ENCODE results near the gene LRMDA. TPM values are rescaled to one million over a fixed set of nuclear protein-coding genes. Genes with fewer than 3 reads are reported as not detected.

LRMDA gene
- total RNA-seq, 1 donor from 2014 or later = 7.3 TPM

GRCh38 chr10:75976681-75977080 is 545.3 kb downstream of the LRMDA start:
- no peak overlapping the region for H3K9ac ChIP-seq (ENCODE audit: low read depth in 1 of 3, low read length in 3 of 3)
- H3K9me3 ChIP-seq (ENCODE audit: control insufficient read depth in 3 of 3, low read length in 3 of 3) = no peaks in the 10 kb centered on the region
- H3K4me1 ChIP-seq (ENCODE audit: control insufficient read depth in 3 of 3, insufficient read depth in 3 of 3, low read length in 3 of 3) = no peaks in the 10 kb centered on the region

GRCh38 chr10:75977139-75977538 is 545.7 kb downstream of the LRMDA start:
- Histone ChIP-seq H3K9ac (ENCODE audit: low read depth in 1 of 3, low read length in 3 of 3) (no peak overlapping the region), H3K4me3 (ENCODE audit: low read length in 3 of 3) (no peak overlapping the region), H3K36me3 (ENCODE audit: control insufficient read depth in 3 of 3, insufficient read depth in 3 of 3, low read length in 3 of 3) (no peaks in the 10 kb centered on the region), H3K27ac (ENCODE audit: low read depth, low read length) (no peak overlapping the region), H3K4me1 (ENCODE audit: control insufficient read depth in 3 of 3, insufficient read depth in 3 of 3, low read length in 3 of 3) (no peaks in the 10 kb centered on the region), H3K9me3 (ENCODE audit: control insufficient read depth in 3 of 3, low read length in 3 of 3) (no peaks in the 10 kb centered on the region), H3K27me3 (ENCODE audit: control insufficient read depth in 3 of 3, insufficient read depth in 3 of 3, low read length in 3 of 3) (no peaks in the 10 kb centered on the region)

More at GRCh38 chr10:75976681-75977080, 545.3 kb downstream of the LRMDA start:
- H3K4me3 ChIP-seq (ENCODE audit: low read length in 3 of 3) = no peak overlapping the region
- H3K36me3 ChIP-seq (ENCODE audit: control insufficient read depth in 3 of 3, insufficient read depth in 3 of 3, low read length in 3 of 3) = no peaks in the 10 kb centered on the region
- H3K27ac ChIP-seq (ENCODE audit: low read depth, low read length) = no peak overlapping the region
- no peaks in the 10 kb centered on the region for H3K27me3 ChIP-seq (ENCODE audit: control insufficient read depth in 3 of 3, insufficient read depth in 3 of 3, low read length in 3 of 3)

- Histone ChIP-seq H3K27me3 (ENCODE audit: control insufficient read depth in 3 of 3, insufficient read depth in 3 of 3, low read length in 3 of 3) (no peaks in the 10 kb centered on the region), H3K4me1 (ENCODE audit: control insufficient read depth in 3 of 3, insufficient read depth in 3 of 3, low read length in 3 of 3) (no peaks in the 10 kb centered on the region)
These were observed 546.8 kb downstream of the LRMDA start for GRCh38 chr10:75978213-75978612.

GRCh38 chr10:75980419-75981002 is 549.1 kb downstream of the LRMDA start:
- H3K4me1 ChIP-seq (ENCODE audit: control insufficient read depth in 3 of 3, insufficient read depth in 3 of 3, low read length in 3 of 3) = no peaks in the 10 kb centered on the region
- H3K36me3 ChIP-seq (ENCODE audit: control insufficient read depth in 3 of 3, insufficient read depth in 3 of 3, low read length in 3 of 3) = no peaks in the 10 kb centered on the region
- no peaks in the 10 kb centered on the region for H3K27me3 ChIP-seq (ENCODE audit: control insufficient read depth in 3 of 3, insufficient read depth in 3 of 3, low read length in 3 of 3)
- H3K9me3 ChIP-seq (ENCODE audit: control insufficient read depth in 3 of 3, low read length in 3 of 3) = no peaks in the 10 kb centered on the region
- no peak overlapping the region for H3K27ac ChIP-seq (ENCODE audit: low read depth, low read length)
- no peak overlapping the region for H3K4me3 ChIP-seq (ENCODE audit: low read length in 3 of 3)
- H3K9ac ChIP-seq (ENCODE audit: low read depth in 1 of 3, low read length in 3 of 3) = no peak overlapping the region

More at GRCh38 chr10:75978213-75978612, 546.8 kb downstream of the LRMDA start:
- Histone ChIP-seq H3K4me3 (ENCODE audit: low read length in 3 of 3) (no peak overlapping the region), H3K9me3 (ENCODE audit: control insufficient read depth in 3 of 3, low read length in 3 of 3) (no peaks in the 10 kb centered on the region), H3K36me3 (ENCODE audit: control insufficient read depth in 3 of 3, insufficient read depth in 3 of 3, low read length in 3 of 3) (no peaks in the 10 kb centered on the region), H3K9ac (ENCODE audit: low read depth in 1 of 3, low read length in 3 of 3) (no peak overlapping the region), H3K27ac (ENCODE audit: low read depth, low read length) (no peak overlapping the region)

- Histone ChIP-seq H3K4me3 (ENCODE audit: low read length in 3 of 3) (no peak overlapping the region), H3K27me3 (ENCODE audit: control insufficient read depth in 3 of 3, insufficient read depth in 3 of 3, low read length in 3 of 3) (no peaks in the 10 kb centered on the region), H3K9ac (ENCODE audit: low read depth in 1 of 3, low read length in 3 of 3) (no peak overlapping the region), H3K36me3 (ENCODE audit: control insufficient read depth in 3 of 3, insufficient read depth in 3 of 3, low read length in 3 of 3) (no peaks in the 10 kb centered on the region), H3K27ac (ENCODE audit: low read depth, low read length) (no peak overlapping the region), H3K9me3 (ENCODE audit: control insufficient read depth in 3 of 3, low read length in 3 of 3) (no peaks in the 10 kb centered on the region), H3K4me1 (ENCODE audit: control insufficient read depth in 3 of 3, insufficient read depth in 3 of 3, low read length in 3 of 3) (no peaks in the 10 kb centered on the region)
These were observed 551.4 kb downstream of the LRMDA start for GRCh38 chr10:75982611-75983369.

GRCh38 chr10:75984067-75984466 is 552.6 kb downstream of the LRMDA start:
- Histone ChIP-seq H3K4me3 (ENCODE audit: low read length in 3 of 3) (no peak overlapping the region), H3K36me3 (ENCODE audit: control insufficient read depth in 3 of 3, insufficient read depth in 3 of 3, low read length in 3 of 3) (no peaks in the 10 kb centered on the region)

GRCh38 chr10:75987616-75988015 is 556.2 kb downstream of the LRMDA start:
- Histone ChIP-seq H3K4me3 (ENCODE audit: low read length in 3 of 3) (no peak overlapping the region), H3K27ac (ENCODE audit: low read depth, low read length) (no peak overlapping the region), H3K27me3 (ENCODE audit: control insufficient read depth in 3 of 3, insufficient read depth in 3 of 3, low read length in 3 of 3) (no peaks in the 10 kb centered on the region), H3K9me3 (ENCODE audit: control insufficient read depth in 3 of 3, low read length in 3 of 3) (no peaks in the 10 kb centered on the region), H3K36me3 (ENCODE audit: control insufficient read depth in 3 of 3, insufficient read depth in 3 of 3, low read length in 3 of 3) (no peaks in the 10 kb centered on the region), H3K4me1 (ENCODE audit: control insufficient read depth in 3 of 3, insufficient read depth in 3 of 3, low read length in 3 of 3) (no peaks in the 10 kb centered on the region), H3K9ac (ENCODE audit: low read depth in 1 of 3, low read length in 3 of 3) (no peak overlapping the region)

More at GRCh38 chr10:75984067-75984466, 552.6 kb downstream of the LRMDA start:
- no peaks in the 10 kb centered on the region for H3K4me1 ChIP-seq (ENCODE audit: control insufficient read depth in 3 of 3, insufficient read depth in 3 of 3, low read length in 3 of 3)
- H3K9ac ChIP-seq (ENCODE audit: low read depth in 1 of 3, low read length in 3 of 3) = no peak overlapping the region
- H3K27ac ChIP-seq (ENCODE audit: low read depth, low read length) = no peak overlapping the region
- H3K9me3 ChIP-seq (ENCODE audit: control insufficient read depth in 3 of 3, low read length in 3 of 3) = no peaks in the 10 kb centered on the region
- no peaks in the 10 kb centered on the region for H3K27me3 ChIP-seq (ENCODE audit: control insufficient read depth in 3 of 3, insufficient read depth in 3 of 3, low read length in 3 of 3)

- no peak overlapping the region for H3K27ac ChIP-seq (ENCODE audit: low read depth, low read length)
- H3K36me3 ChIP-seq (ENCODE audit: control insufficient read depth in 3 of 3, insufficient read depth in 3 of 3, low read length in 3 of 3) = no peaks in the 10 kb centered on the region
- H3K4me1 ChIP-seq (ENCODE audit: control insufficient read depth in 3 of 3, insufficient read depth in 3 of 3, low read length in 3 of 3) = peaks cover 0 to 4% (median 0%) of the 10 kb centered on the region in 3 donors
- H3K9ac ChIP-seq (ENCODE audit: low read depth in 1 of 3, low read length in 3 of 3) = no peak overlapping the region
- no peaks in the 10 kb centered on the region for H3K9me3 ChIP-seq (ENCODE audit: control insufficient read depth in 3 of 3, low read length in 3 of 3)
- H3K27me3 ChIP-seq (ENCODE audit: control insufficient read depth in 3 of 3, insufficient read depth in 3 of 3, low read length in 3 of 3) = no peaks in the 10 kb centered on the region
- no peak overlapping the region for H3K4me3 ChIP-seq (ENCODE audit: low read length in 3 of 3)
These were observed 563.1 kb downstream of the LRMDA start for GRCh38 chr10:75994357-75995040.

- Histone ChIP-seq H3K36me3 (ENCODE audit: control insufficient read depth in 3 of 3, insufficient read depth in 3 of 3, low read length in 3 of 3) (no peaks in the 10 kb centered on the region), H3K4me1 (ENCODE audit: control insufficient read depth in 3 of 3, insufficient read depth in 3 of 3, low read length in 3 of 3) (peaks cover 0 to 4% (median 0%) of the 10 kb centered on the region in 3 donors), H3K9ac (ENCODE audit: low read depth in 1 of 3, low read length in 3 of 3) (no peak overlapping the region), H3K9me3 (ENCODE audit: control insufficient read depth in 3 of 3, low read length in 3 of 3) (no peaks in the 10 kb centered on the region), H3K27me3 (ENCODE audit: control insufficient read depth in 3 of 3, insufficient read depth in 3 of 3, low read length in 3 of 3) (no peaks in the 10 kb centered on the region), H3K27ac (ENCODE audit: low read depth, low read length) (no peak overlapping the region), H3K4me3 (ENCODE audit: low read length in 3 of 3) (no peak overlapping the region)
These were observed 563.6 kb downstream of the LRMDA start for GRCh38 chr10:75995041-75995430.

- Histone ChIP-seq H3K9me3 (ENCODE audit: control insufficient read depth in 3 of 3, low read length in 3 of 3) (no peaks in the 10 kb centered on the region), H3K4me3 (ENCODE audit: low read length in 3 of 3) (no peak overlapping the region), H3K27ac (ENCODE audit: low read depth, low read length) (no peak overlapping the region), H3K27me3 (ENCODE audit: control insufficient read depth in 3 of 3, insufficient read depth in 3 of 3, low read length in 3 of 3) (no peaks in the 10 kb centered on the region), H3K9ac (ENCODE audit: low read depth in 1 of 3, low read length in 3 of 3) (no peak overlapping the region), H3K4me1 (ENCODE audit: control insufficient read depth in 3 of 3, insufficient read depth in 3 of 3, low read length in 3 of 3) (peaks cover 0 to 4% (median 0%) of the 10 kb centered on the region in 3 donors), H3K36me3 (ENCODE audit: control insufficient read depth in 3 of 3, insufficient read depth in 3 of 3, low read length in 3 of 3) (no peaks in the 10 kb centered on the region)
These were observed 564.3 kb downstream of the LRMDA start for GRCh38 chr10:75995720-75996119.
